ENCODE results near the gene LPAR5. TPM values are rescaled to one million over a fixed set of nuclear protein-coding genes. Genes with fewer than 3 reads are reported as not detected.

LPAR5 gene
- total RNA-seq, 4 donors from 2014 or later, result 1.8 to 11.4 (median 3.2) TPM

GRCh38 chr12:6666211-6666610 is 30.5 kb upstream of the LPAR5 start:
- Histone ChIP-seq H3K27ac (no peak overlapping the region), H3K4me3 (no peak overlapping the region), H3K36me3 (peaks cover 0 to 56% (median 30%) of the 10 kb centered on the region in 3 donors), H3K27me3 (no peaks in the 10 kb centered on the region), H3K9me3 (no peaks in the 10 kb centered on the region), H3K4me1 (peaks cover 8 to 15% (median 12%) of the 10 kb centered on the region in 4 donors)
- no peak for TF ChIP-seq EP300 (IDR thresholded peaks at IDR 0.05)
- DNase-seq (ENCODE audit: low spot score in 2 of 2), result no peak
- 95% methylated on average over 2 of the region's 2 CpGs for WGBS, 2 donors

GRCh38 chr12:6664902-6665301 is 29.1 kb upstream of the LPAR5 start:
- no peak overlapping the region for H3K4me3 ChIP-seq
- TF ChIP-seq EP300 (IDR thresholded peaks at IDR 0.05) (no peak), POLR2A (IDR thresholded peaks at IDR 0.05) (no peak), CTCF (IDR thresholded peaks at IDR 0.05) (no peak)
- peaks cover 0 to 43% (median 17%) of the 10 kb centered on the region in 3 donors for H3K36me3 ChIP-seq
- no peak for DNase-seq (ENCODE audit: low spot score in 2 of 2)
- 82 to 96% methylated on average over 2 of the region's 2 CpGs for WGBS, 2 donors
- no peaks in the 10 kb centered on the region for H3K9me3 ChIP-seq
- no peak overlapping the region for H3K27ac ChIP-seq
- no peaks in the 10 kb centered on the region for H3K27me3 ChIP-seq
- peaks cover 8 to 24% (median 12%) of the 10 kb centered on the region in 4 donors for H3K4me1 ChIP-seq

- Histone ChIP-seq H3K4me3 (peak within 1 kb of the TSS; percentile 47 to 85 (median 73)), H3K36me3 (peaks cover 0 to 40% (median 9%) of the 10 kb centered on the region in 3 donors), H3K9me3 (no peaks in the 10 kb centered on the region), H3K4me1 (peaks cover 8 to 31% (median 12%) of the 10 kb centered on the region in 4 donors), H3K27me3 (no peaks in the 10 kb centered on the region), H3K27ac (peak within 1 kb of the TSS; percentile 73 to 87 (median 78))
- 3% methylated on average over 37 of the region's 37 CpGs for WGBS, 2 donors
- peak; percentile 94 to 98 for DNase-seq (ENCODE audit: low spot score in 2 of 2)
- peak; percentile 93 to 96 for TF ChIP-seq EP300 (IDR thresholded peaks at IDR 0.05)
- TF ChIP-seq POLR2A (IDR thresholded peaks at IDR 0.05), result peak in 1 of 2 donors; percentile 33
- peak in 1 of 5 experiments; percentile 41 for TF ChIP-seq CTCF (IDR thresholded peaks at IDR 0.05)
These were observed 27.4 kb upstream of the LPAR5 start, which contains the start of gene ING4 for GRCh38 chr12:6662906-6663742. Gene ING4, minus strand, starts transcription at chr12:6663119. Its CDS starts 18 bp downstream, at chr12:6663101.

GRCh38 chr12:6662602-6662905 is 26.8 kb upstream of the LPAR5 start:
- H3K4me3 ChIP-seq, result peak overlapping the region; percentile 47 to 85 (median 73)
- no peaks in the 10 kb centered on the region for H3K9me3 ChIP-seq
- peaks cover 8 to 33% (median 12%) of the 10 kb centered on the region in 4 donors for H3K4me1 ChIP-seq
- DNase-seq (ENCODE audit: low spot score in 2 of 2), result no peak
- H3K36me3 ChIP-seq, result peaks cover 0 to 40% (median 3%) of the 10 kb centered on the region in 3 donors
- H3K27ac ChIP-seq, result peak overlapping the region; percentile 72 to 87 (median 76)
- 1% methylated on average over 10 of the region's 10 CpGs for WGBS, 2 donors
- no peak for TF ChIP-seq CTCF (IDR thresholded peaks at IDR 0.05)
- TF ChIP-seq EP300 (IDR thresholded peaks at IDR 0.05), result no peak
- TF ChIP-seq POLR2A (IDR thresholded peaks at IDR 0.05), result no peak
- no peaks in the 10 kb centered on the region for H3K27me3 ChIP-seq

GRCh38 chr12:6653987-6654386 is 18.2 kb upstream of the LPAR5 start:
- Histone ChIP-seq H3K27me3 (no peaks in the 10 kb centered on the region), H3K27ac (no peak overlapping the region), H3K9me3 (no peaks in the 10 kb centered on the region), H3K36me3 (peaks cover 0 to 100% (median 16%) of the 10 kb centered on the region in 3 donors), H3K4me1 (peaks cover 0 to 9% (median 0%) of the 10 kb centered on the region in 4 donors), H3K4me3 (no peak overlapping the region)
- no peak for TF ChIP-seq EP300 (IDR thresholded peaks at IDR 0.05)
- TF ChIP-seq POLR2A (IDR thresholded peaks at IDR 0.05), result no peak
- no peak for TF ChIP-seq CTCF (IDR thresholded peaks at IDR 0.05)
- WGBS, 2 donors, result 87 to 94% methylated on average over 5 of the region's 5 CpGs
- no peak for DNase-seq (ENCODE audit: low spot score in 2 of 2)
